ENCODE data around the gene SOAT1.

SOAT1 gene

DNA sequence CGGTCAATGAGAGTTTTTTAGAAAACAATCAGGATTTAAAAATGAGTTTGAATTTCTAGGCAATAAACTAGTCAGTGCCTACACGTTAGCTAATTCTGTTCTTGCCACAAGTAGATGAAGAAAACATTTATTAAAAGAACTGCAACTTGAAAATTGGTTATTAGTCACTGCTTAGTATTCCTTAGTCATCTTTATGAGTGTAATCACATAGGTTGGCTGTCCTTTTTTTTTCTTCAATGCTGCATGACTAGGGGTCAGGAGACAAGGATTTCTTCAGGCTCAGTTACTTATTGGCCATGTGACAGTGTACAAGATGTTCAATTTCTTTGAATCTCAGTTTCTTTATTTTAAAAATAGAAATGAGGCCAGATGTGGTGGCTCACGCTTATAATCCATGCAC, 17.1 kb downstream of the SOAT1 start:
- H2BK5ac ChIP-seq (ENCODE audit: low read length), result no peak overlapping the region
- H3K4me1 ChIP-seq (ENCODE audit: control insufficient read depth in 2 of 2, insufficient read depth in 1 of 2, low read depth in 1 of 2, low read length in 2 of 2), result no peaks in the 10 kb centered on the region
- no peak overlapping the region for H3K27ac ChIP-seq (replicated peaks; ENCODE audit: low read length)
- H4K8ac ChIP-seq (ENCODE audit: low read depth, low read length), result no peak overlapping the region
- no peaks in the 10 kb centered on the region for H3K27me3 ChIP-seq (ENCODE audit: control insufficient read depth in 3 of 3, insufficient read depth in 3 of 3, low read depth in 1 of 3, low read length in 3 of 3)
- no peak overlapping the region for H3K18ac ChIP-seq (ENCODE audit: low read length)
- peaks cover 1% of the 10 kb centered on the region for H3K79me1 ChIP-seq (ENCODE audit: low read depth, low read length)
- no peak overlapping the region for H2AK5ac ChIP-seq (ENCODE audit: low read depth, low read length)
- H4K91ac ChIP-seq (ENCODE audit: low read depth, low read length, poor library complexity), result no peak overlapping the region
- no peak overlapping the region for H3K14ac ChIP-seq (ENCODE audit: low read length)
- H2BK120ac ChIP-seq (ENCODE audit: low read depth, low read length), result no peak overlapping the region
- no peak for DNase-seq (ENCODE audit: low spot score)
- H3K36me3 ChIP-seq (replicated peaks in 1 of 2; ENCODE audit: control insufficient read depth in 2 of 2, insufficient read depth in 2 of 2, low read length in 2 of 2), result peaks cover 0 to 51% of the 10 kb centered on the region in 2 donors
- H2BK15ac ChIP-seq (ENCODE audit: low read length), result no peak overlapping the region
- no CpG with 5 or more reads among the region's 3 CpGs for WGBS, 2 donors (ENCODE audit: extremely low coverage in 2 of 2, insufficient read length in 2 of 2, insufficient replicate concordance in 1 of 2)
- no peaks in the 10 kb centered on the region for H3K9me3 ChIP-seq (replicated peaks in 1 of 2; ENCODE audit: control insufficient read depth in 2 of 2, insufficient read depth in 1 of 2, low read depth in 1 of 2, low read length in 2 of 2)
- H3K9ac ChIP-seq (ENCODE audit: low read depth, low read length, poor library complexity), result no peak overlapping the region
- no peak overlapping the region for H3K23ac ChIP-seq (ENCODE audit: low read depth, low read length, poor library complexity)
- no peak overlapping the region for H2BK12ac ChIP-seq (ENCODE audit: low read length)
- H3K4me3 ChIP-seq (ENCODE audit: low read length in 2 of 2), result no peak overlapping the region
- no peak overlapping the region for H3K4ac ChIP-seq (ENCODE audit: low read length)
- no peak overlapping the region for H2AFZ ChIP-seq (ENCODE audit: low read length)
- no peak overlapping the region for H3K4me2 ChIP-seq (ENCODE audit: insufficient read depth, low read length, poor library complexity, severe bottlenecking)

DNA sequence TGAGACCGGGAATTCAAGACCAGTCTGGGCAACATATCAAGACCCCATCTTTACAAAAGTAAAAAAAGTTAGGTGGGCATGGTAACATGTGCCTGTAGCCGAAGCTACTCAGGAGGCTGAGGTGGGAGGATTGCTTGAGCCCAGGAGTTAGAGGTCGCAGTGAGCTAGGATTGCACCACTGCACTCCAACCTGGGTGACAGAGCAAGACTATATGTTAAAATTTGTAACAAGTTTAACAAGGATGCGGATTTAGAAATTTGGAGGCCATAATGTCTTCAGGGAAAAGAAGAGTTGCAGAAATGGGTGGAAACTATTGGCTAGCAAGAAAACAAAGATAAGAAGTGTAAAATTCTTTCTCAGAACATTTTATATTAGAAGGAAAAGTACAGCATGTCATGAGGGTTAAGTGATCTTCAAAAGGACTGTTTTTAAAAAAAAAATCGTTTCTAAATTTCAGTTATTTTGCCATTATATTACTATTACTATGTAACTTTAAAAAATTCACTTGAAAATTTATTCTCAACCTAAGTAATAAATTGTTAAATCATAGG, 17.6 kb downstream of the SOAT1 start:
- H3K27me3 ChIP-seq (ENCODE audit: control insufficient read depth in 3 of 3, insufficient read depth in 3 of 3, low read depth in 1 of 3, low read length in 3 of 3), result no peaks in the 10 kb centered on the region
- H3K36me3 ChIP-seq (replicated peaks in 1 of 2; ENCODE audit: control insufficient read depth in 2 of 2, insufficient read depth in 2 of 2, low read length in 2 of 2), result peaks cover 0 to 46% of the 10 kb centered on the region in 2 donors
- no peak overlapping the region for H2AK5ac ChIP-seq (ENCODE audit: low read depth, low read length)
- H2AFZ ChIP-seq (ENCODE audit: low read length), result no peak overlapping the region
- H3K18ac ChIP-seq (ENCODE audit: low read length), result no peak overlapping the region
- H3K4me1 ChIP-seq (ENCODE audit: control insufficient read depth in 2 of 2, insufficient read depth in 1 of 2, low read depth in 1 of 2, low read length in 2 of 2), result no peaks in the 10 kb centered on the region
- H3K79me1 ChIP-seq (ENCODE audit: low read depth, low read length), result peaks cover 1% of the 10 kb centered on the region
- no peak overlapping the region for H4K8ac ChIP-seq (ENCODE audit: low read depth, low read length)
- WGBS, 2 donors (ENCODE audit: extremely low coverage in 2 of 2, insufficient read length in 2 of 2, insufficient replicate concordance in 1 of 2), result no CpG with 5 or more reads among the region's 5 CpGs
- H2BK15ac ChIP-seq (ENCODE audit: low read length), result no peak overlapping the region
- H3K27ac ChIP-seq (replicated peaks; ENCODE audit: low read length), result no peak overlapping the region
- H3K4ac ChIP-seq (ENCODE audit: low read length), result no peak overlapping the region
- no peak overlapping the region for H2BK12ac ChIP-seq (ENCODE audit: low read length)
- H3K9me3 ChIP-seq (replicated peaks in 1 of 2; ENCODE audit: control insufficient read depth in 2 of 2, insufficient read depth in 1 of 2, low read depth in 1 of 2, low read length in 2 of 2), result no peaks in the 10 kb centered on the region
- no peak overlapping the region for H3K4me3 ChIP-seq (ENCODE audit: low read length in 2 of 2)
- no peak overlapping the region for H3K23ac ChIP-seq (ENCODE audit: low read depth, low read length, poor library complexity)
- no peak overlapping the region for H2BK120ac ChIP-seq (ENCODE audit: low read depth, low read length)
- H3K14ac ChIP-seq (ENCODE audit: low read length), result no peak overlapping the region
- no peak overlapping the region for H3K9ac ChIP-seq (ENCODE audit: low read depth, low read length, poor library complexity)
- H3K4me2 ChIP-seq (ENCODE audit: insufficient read depth, low read length, poor library complexity, severe bottlenecking), result no peak overlapping the region
- no peak for DNase-seq (ENCODE audit: low spot score)
- no peak overlapping the region for H2BK5ac ChIP-seq (ENCODE audit: low read length)
- no peak overlapping the region for H4K91ac ChIP-seq (ENCODE audit: low read depth, low read length, poor library complexity)

DNA sequence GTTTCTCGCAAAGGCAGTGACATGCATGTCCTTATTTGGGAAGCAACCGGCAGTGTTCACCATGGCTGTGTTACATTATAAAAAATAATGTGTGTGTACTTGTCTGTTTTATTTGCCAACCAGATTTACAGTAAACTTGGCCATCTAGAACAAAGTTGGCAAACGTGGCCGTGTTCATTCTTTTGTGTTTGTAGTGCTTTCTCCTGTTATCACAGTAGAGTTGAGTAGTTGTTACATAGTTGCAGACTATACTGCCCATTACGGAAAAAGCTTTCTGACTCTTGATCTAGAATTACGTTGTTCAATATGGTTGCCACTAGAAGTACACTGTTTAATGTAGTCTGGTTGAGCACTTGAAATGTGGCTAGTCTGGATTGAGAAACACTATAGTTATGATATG, 19.4 kb downstream of the SOAT1 start:
- Histone ChIP-seq H3K4me3 (ENCODE audit: low read length in 2 of 2) (no peak overlapping the region), H2BK5ac (ENCODE audit: low read length) (no peak overlapping the region)

DNA sequence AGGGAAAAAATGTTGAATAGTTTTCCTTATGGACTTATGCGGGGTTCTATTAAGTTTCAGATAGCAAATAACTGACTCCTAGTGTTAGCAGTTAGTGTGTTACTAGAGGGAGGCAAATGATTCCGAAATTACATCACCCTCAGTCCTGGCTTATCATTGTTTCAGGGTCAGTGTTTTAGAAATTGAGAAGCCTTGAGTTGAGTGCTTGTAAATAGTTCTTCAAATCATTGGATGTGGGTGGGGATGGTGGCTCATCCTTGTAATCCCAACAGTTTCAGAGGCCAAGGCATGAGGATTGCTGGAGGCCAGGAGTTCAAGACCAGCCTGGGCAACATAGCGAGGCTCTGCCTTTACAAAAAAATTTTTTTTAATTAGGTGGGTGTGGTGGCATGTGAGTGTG, 21.3 kb downstream of the SOAT1 start:
- Histone ChIP-seq H3K9ac (ENCODE audit: low read depth, low read length, poor library complexity) (no peak overlapping the region), H3K27me3 (ENCODE audit: control insufficient read depth in 3 of 3, insufficient read depth in 3 of 3, low read depth in 1 of 3, low read length in 3 of 3) (no peaks in the 10 kb centered on the region), H4K91ac (ENCODE audit: low read depth, low read length, poor library complexity) (no peak overlapping the region), H3K9me3 (replicated peaks in 1 of 2; ENCODE audit: control insufficient read depth in 2 of 2, insufficient read depth in 1 of 2, low read depth in 1 of 2, low read length in 2 of 2) (peaks cover 0 to 7% of the 10 kb centered on the region in 2 donors), H2BK12ac (ENCODE audit: low read length) (no peak overlapping the region), H3K4me3 (ENCODE audit: low read length in 2 of 2) (no peak overlapping the region), H3K4me1 (ENCODE audit: control insufficient read depth in 2 of 2, insufficient read depth in 1 of 2, low read depth in 1 of 2, low read length in 2 of 2) (peaks cover 0 to 8% of the 10 kb centered on the region in 2 donors), H3K23ac (ENCODE audit: low read depth, low read length, poor library complexity) (no peak overlapping the region), H3K4me2 (ENCODE audit: insufficient read depth, low read length, poor library complexity, severe bottlenecking) (no peak overlapping the region), H3K14ac (ENCODE audit: low read length) (no peak overlapping the region), H4K8ac (ENCODE audit: low read depth, low read length) (no peak overlapping the region), H3K79me1 (ENCODE audit: low read depth, low read length) (peaks cover 1% of the 10 kb centered on the region), H2AFZ (ENCODE audit: low read length) (no peak overlapping the region), H3K36me3 (replicated peaks in 1 of 2; ENCODE audit: control insufficient read depth in 2 of 2, insufficient read depth in 2 of 2, low read length in 2 of 2) (peaks cover 0 to 40% of the 10 kb centered on the region in 2 donors), H2BK5ac (ENCODE audit: low read length) (no peak overlapping the region), H3K27ac (replicated peaks; ENCODE audit: low read length) (no peak overlapping the region), H2BK15ac (ENCODE audit: low read length) (no peak overlapping the region), H2AK5ac (ENCODE audit: low read depth, low read length) (no peak overlapping the region), H3K18ac (ENCODE audit: low read length) (no peak overlapping the region), H3K4ac (ENCODE audit: low read length) (no peak overlapping the region), H2BK120ac (ENCODE audit: low read depth, low read length) (no peak overlapping the region)
- no peak for DNase-seq (ENCODE audit: low spot score)
- WGBS, 2 donors (ENCODE audit: extremely low coverage in 2 of 2, insufficient read length in 2 of 2, insufficient replicate concordance in 1 of 2), result no CpG with 5 or more reads among the region's 3 CpGs

More for the DNA sequence above, 19.4 kb downstream of the SOAT1 start:
- H3K27me3 ChIP-seq (ENCODE audit: control insufficient read depth in 3 of 3, insufficient read depth in 3 of 3, low read depth in 1 of 3, low read length in 3 of 3), result no peaks in the 10 kb centered on the region
- no peak overlapping the region for H3K23ac ChIP-seq (ENCODE audit: low read depth, low read length, poor library complexity)
- no CpG with 5 or more reads among the region's 6 CpGs for WGBS, 2 donors (ENCODE audit: extremely low coverage in 2 of 2, insufficient read length in 2 of 2, insufficient replicate concordance in 1 of 2)
- H3K9me3 ChIP-seq (replicated peaks in 1 of 2; ENCODE audit: control insufficient read depth in 2 of 2, insufficient read depth in 1 of 2, low read depth in 1 of 2, low read length in 2 of 2), result peaks cover 0 to 5% of the 10 kb centered on the region in 2 donors
- no peak overlapping the region for H2BK12ac ChIP-seq (ENCODE audit: low read length)
- H3K36me3 ChIP-seq (replicated peaks in 1 of 2; ENCODE audit: control insufficient read depth in 2 of 2, insufficient read depth in 2 of 2, low read length in 2 of 2), result peaks cover 0 to 42% of the 10 kb centered on the region in 2 donors
- H2AK5ac ChIP-seq (ENCODE audit: low read depth, low read length), result no peak overlapping the region
- no peak overlapping the region for H4K8ac ChIP-seq (ENCODE audit: low read depth, low read length)
- DNase-seq (ENCODE audit: low spot score), result no peak
- H3K18ac ChIP-seq (ENCODE audit: low read length), result no peak overlapping the region
- no peak overlapping the region for H4K91ac ChIP-seq (ENCODE audit: low read depth, low read length, poor library complexity)
- peaks cover 1% of the 10 kb centered on the region for H3K79me1 ChIP-seq (ENCODE audit: low read depth, low read length)
- H3K4me2 ChIP-seq (ENCODE audit: insufficient read depth, low read length, poor library complexity, severe bottlenecking), result no peak overlapping the region
- H3K4ac ChIP-seq (ENCODE audit: low read length), result no peak overlapping the region
- no peak overlapping the region for H3K9ac ChIP-seq (ENCODE audit: low read depth, low read length, poor library complexity)
- H3K4me1 ChIP-seq (ENCODE audit: control insufficient read depth in 2 of 2, insufficient read depth in 1 of 2, low read depth in 1 of 2, low read length in 2 of 2), result no peaks in the 10 kb centered on the region
- no peak overlapping the region for H3K27ac ChIP-seq (replicated peaks; ENCODE audit: low read length)
- H3K14ac ChIP-seq (ENCODE audit: low read length), result no peak overlapping the region
- H2BK15ac ChIP-seq (ENCODE audit: low read length), result no peak overlapping the region
- H2AFZ ChIP-seq (ENCODE audit: low read length), result no peak overlapping the region
- no peak overlapping the region for H2BK120ac ChIP-seq (ENCODE audit: low read depth, low read length)

All from neuronal stem cell (in vitro differentiated cells).